Fibroblast of pulmonary artery (primary cell): ENCODE measurements around the gene FOXA1.

Source experiments
- DNase-seq: peaks from one replicate; pipeline ENCODE4 v3.0.0-alpha.2; 2010; ENCODE audit warnings: low read depth
- H3K4me3 ChIP-seq: replicated peaks from 2 replicates; pipeline ENCODE4 v1.5.1; 2011; ENCODE audit warnings: low read depth, mild to moderate bottlenecking, control low read depth, low read length, moderate library complexity
- TF ChIP-seq, protein P1 (sequence below): IDR thresholded peaks from 2 replicates; pipeline ENCODE4 v1.5.1; 2011; ENCODE audit warnings: mild to moderate bottlenecking, control low read depth, low read length, inconsistent platforms; ENCODE audit errors: missing control alignments

The FOXA1 gene

GRCh38 chr14:37593511-37594237 is 1.4 kb downstream of the FOXA1 start:
- DNase-seq: no peak
- H3K4me3 ChIP-seq: no peak overlapping the region
- TF ChIP-seq, protein P1, sequence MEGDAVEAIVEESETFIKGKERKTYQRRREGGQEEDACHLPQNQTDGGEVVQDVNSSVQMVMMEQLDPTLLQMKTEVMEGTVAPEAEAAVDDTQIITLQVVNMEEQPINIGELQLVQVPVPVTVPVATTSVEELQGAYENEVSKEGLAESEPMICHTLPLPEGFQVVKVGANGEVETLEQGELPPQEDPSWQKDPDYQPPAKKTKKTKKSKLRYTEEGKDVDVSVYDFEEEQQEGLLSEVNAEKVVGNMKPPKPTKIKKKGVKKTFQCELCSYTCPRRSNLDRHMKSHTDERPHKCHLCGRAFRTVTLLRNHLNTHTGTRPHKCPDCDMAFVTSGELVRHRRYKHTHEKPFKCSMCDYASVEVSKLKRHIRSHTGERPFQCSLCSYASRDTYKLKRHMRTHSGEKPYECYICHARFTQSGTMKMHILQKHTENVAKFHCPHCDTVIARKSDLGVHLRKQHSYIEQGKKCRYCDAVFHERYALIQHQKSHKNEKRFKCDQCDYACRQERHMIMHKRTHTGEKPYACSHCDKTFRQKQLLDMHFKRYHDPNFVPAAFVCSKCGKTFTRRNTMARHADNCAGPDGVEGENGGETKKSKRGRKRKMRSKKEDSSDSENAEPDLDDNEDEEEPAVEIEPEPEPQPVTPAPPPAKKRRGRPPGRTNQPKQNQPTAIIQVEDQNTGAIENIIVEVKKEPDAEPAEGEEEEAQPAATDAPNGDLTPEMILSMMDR: no peak

DNA sequence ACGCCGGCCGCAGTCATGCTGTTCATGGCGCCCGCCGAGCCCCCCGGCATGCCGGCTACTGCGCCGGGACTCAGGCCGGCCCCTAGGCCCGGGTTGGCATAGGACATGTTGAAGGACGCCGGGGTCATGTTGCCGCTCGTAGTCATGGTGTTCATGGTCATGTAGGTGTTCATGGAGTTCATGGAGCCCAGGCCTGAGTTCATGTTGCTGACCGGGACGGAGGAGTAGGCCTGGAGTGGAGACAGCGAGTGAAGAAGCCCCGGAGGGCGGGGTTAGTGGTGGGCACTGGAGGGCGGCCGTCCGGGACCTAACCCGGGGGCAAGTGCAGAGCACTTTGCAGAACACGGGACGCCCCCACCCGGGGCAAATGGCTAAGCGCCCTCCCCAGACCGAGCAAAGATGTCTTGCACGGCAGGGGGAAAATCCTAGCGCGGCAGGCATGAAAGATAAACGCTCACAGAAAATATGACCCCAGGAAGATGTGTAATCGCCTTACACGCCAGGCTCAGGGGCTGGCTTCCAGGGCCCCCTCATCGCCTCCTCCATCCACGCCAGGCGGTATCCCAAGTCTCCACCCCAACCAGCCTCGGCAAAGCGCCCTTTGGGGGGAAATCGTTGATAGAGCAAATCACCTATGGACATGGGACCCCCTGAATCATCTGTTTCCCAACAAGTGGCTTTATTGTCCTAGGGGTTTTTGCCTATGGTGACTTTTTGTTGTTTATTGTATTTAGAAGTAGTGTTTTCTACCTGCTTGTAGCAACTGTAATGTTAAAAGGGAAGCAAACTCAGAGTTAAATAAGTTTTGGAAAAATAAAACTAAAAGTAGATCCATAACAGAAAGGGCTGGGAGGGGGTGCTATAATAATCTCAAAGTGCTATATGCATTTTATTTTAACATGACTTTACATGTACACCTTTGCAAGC is 2.3 kb downstream of the FOXA1 start:
- H3K4me3 ChIP-seq: no peak overlapping the region
- DNase-seq: no peak
- TF ChIP-seq, protein P1: no peak

GRCh38 chr14:37591941-37592481 is 3.0 kb downstream of the FOXA1 start:
- no peak for DNase-seq
- H3K4me3 ChIP-seq: no peak overlapping the region
- TF ChIP-seq, protein P1: no peak

DNA sequence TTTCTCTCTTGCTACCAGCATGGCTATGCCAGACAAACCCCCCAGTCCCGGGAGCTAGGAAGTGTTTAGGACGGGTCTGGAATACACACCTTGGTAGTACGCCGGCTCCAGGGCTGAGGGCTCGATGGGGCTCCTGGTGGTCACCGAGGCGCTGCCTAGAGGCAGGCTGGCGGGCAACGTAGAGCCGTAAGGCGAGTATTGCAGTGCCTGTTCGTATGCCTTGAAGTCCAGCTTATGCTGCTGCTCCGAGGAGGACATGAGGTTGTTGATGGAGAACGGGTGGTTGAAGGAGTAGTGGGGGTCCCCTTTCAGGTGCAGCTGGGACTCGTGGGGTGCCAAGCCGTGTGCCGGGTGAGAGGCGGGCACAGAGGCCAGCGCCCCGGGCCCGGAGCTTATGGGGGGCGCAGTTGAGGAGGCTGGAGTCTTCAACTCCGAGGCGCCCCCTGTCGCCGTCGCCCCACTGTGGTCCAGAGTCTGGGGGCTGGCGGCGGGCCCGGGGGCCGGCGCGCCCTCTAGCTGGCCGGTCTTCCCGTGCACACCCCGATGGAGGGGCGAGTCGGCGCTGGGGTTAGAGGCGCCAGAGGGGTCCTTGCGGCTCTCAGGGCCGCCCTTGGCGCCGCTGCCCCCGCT is 3.6 kb downstream of the FOXA1 start:
- no peak overlapping the region for H3K4me3 ChIP-seq
- DNase-seq: no peak
- TF ChIP-seq, protein P1: no peak

DNA sequence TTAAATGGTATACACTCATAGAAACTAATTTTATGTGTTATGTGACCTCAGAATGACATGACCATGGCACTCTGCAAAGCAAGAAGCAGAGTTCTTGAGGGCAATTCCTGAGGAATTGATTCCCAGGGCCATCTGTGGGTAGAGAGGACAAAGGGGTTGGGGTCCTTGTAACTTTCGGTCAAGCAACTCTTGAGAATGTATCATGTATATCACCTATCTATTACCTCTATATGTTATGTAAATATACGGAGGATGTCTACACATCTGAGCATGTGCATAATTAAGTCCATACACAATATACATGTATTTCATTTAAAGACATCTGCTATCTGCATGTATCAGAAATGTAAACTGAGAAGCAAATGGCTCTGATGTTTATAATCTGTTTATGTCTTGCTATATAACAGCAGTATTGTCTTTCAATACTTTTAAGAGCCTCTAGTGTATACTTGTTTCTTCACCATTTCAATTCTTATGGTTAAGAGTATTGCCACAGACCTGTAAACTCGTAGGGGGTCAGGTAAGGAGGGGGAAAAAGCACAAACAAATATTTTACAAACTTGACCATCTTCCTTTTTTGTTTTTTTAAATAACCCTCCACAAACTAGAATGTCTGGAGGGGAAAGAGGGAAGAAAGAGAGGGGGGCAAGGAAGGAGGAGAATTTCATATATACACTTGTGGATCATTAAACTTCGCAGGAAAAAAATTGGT is 4.5 kb downstream of the FOXA1 start:
- no peak overlapping the region for H3K4me3 ChIP-seq
- TF ChIP-seq, protein P1: no peak
- no peak for DNase-seq

- TF ChIP-seq, protein P1: no peak
- no peak for DNase-seq
- no peak overlapping the region for H3K4me3 ChIP-seq
Measured at GRCh38 chr14:37589715-37590427, 5.2 kb downstream of the FOXA1 start.
